HCT116 (cell line): ENCODE measurements around the gene ALDH9A1. TPM values are rescaled to one million over a fixed set of nuclear protein-coding genes. Genes with fewer than 3 reads are reported as not detected.

Source experiments
- ATAC-seq: fragments of 200-7000 bp; cut with Tn5 transposase; 2 replicates; pipeline ENCODE4 v1.9.1; 2020; ENCODE audit warnings: mild to moderate bottlenecking, moderate library complexity
- BruUV-seq: library from RNA; stranded (reverse); fragments of 400-500 nt; replicated peaks from 2 replicates; lab custom pipeline; 2021; lab: Mats Ljungman, UMichigan
- CTCF ChIA-PET: fragments of 300-600 bp; sonication (Branson Sonifier 250); formaldehyde crosslinking; loops from one replicate; lab custom pipeline; 2021; ENCODE audit warnings: antibody characterized with exemption; lab: Charles Lee
- POLR2A ChIA-PET: fragments of 300-600, 350-600 bp; sonication (Branson Sonifier 250); formaldehyde crosslinking; loops from one replicate; lab custom pipeline; 2021; ENCODE audit warnings: antibody characterized with exemption; lab: Charles Lee
- RAD21 ChIA-PET, 2 experiments: fragments of 300-600 bp; sonication (Branson Sonifier 250); formaldehyde crosslinking; loops; one replicate each; lab custom pipeline; 2023; ENCODE audit warnings: low total read pairs in 2 of 2; ENCODE audit not compliant: uncharacterized antibody in 2 of 2, unreplicated experiment in 2 of 2, low non-redundant PET in 1 of 2; lab: Charles Lee
- DNase-seq: peaks from one replicate; pipeline ENCODE4 v3.0.0-alpha.2; 2010; ENCODE audit warnings: low read depth, low spot score
- H2AFZ ChIP-seq: fragments of 200-600 bp; shearing (Covaris generic), sonication (generic); 2 replicates; pipeline ENCODE4 v1.6.1; 2017; ENCODE audit warnings: low read depth, mixed run types, mixed read lengths, antibody characterized with exemption, low read length; ENCODE audit not compliant: poor library complexity, severe bottlenecking
- H3K27ac ChIP-seq: 2 replicates; pipeline ENCODE4 v1.5.1; 2012; ENCODE audit warnings: low read depth, low read length
- H3K27me3 ChIP-seq: fragments of 200-600 bp; sonication (generic); 2 replicates; pipeline ENCODE4 v1.6.1; 2016; ENCODE audit warnings: mixed run types, low read length, mixed read lengths; ENCODE audit not compliant: insufficient read depth
- H3K36me3 ChIP-seq, 2 experiments: fragments of 200-500 bp in 1 of 2; fragments of 200-600 bp in 1 of 2; sonication (Bioruptor generic) in 1 of 2; sonication (generic) in 1 of 2; 2 replicates each; pipeline versions ENCODE4 v1.5.1 to v1.6.1; 2014 to 2016; ENCODE audit warnings: low read length in 2 of 2, inconsistent platforms in 1 of 2, mixed read lengths in 1 of 2, mixed run types in 1 of 2; ENCODE audit not compliant: insufficient read depth in 2 of 2, control insufficient read depth in 1 of 2
- H3K4me1 ChIP-seq, 2 experiments: fragments of 200-600 bp in 1 of 2; sonication (generic) in 1 of 2; 2 replicates each; pipeline versions ENCODE4 v1.5.1 to v1.6.1; 2012 to 2017; ENCODE audit warnings: low read length in 2 of 2, inconsistent platforms in 1 of 2, mild to moderate bottlenecking in 1 of 2, mixed read lengths in 1 of 2, mixed run types in 1 of 2, moderate library complexity in 1 of 2; ENCODE audit not compliant: insufficient read depth in 2 of 2, control insufficient read depth in 1 of 2
- H3K4me2 ChIP-seq: fragments of 200-600 bp; sonication (generic); 2 replicates; pipeline ENCODE4 v1.6.1; 2017; ENCODE audit warnings: mixed run types, low read length, mixed read lengths
- H3K4me3 ChIP-seq, 2 experiments: fragments of 200-600 bp in 1 of 2; sonication (generic) in 1 of 2; replicated peaks in 1 of 2; 2 replicates each; pipeline ENCODE4 v1.5.1; 2011 to 2016; ENCODE audit warnings: low read length in 2 of 2, control low read depth in 1 of 2, low read depth in 1 of 2, mild to moderate bottlenecking in 1 of 2, mixed read lengths in 1 of 2, mixed run types in 1 of 2
- H3K79me2 ChIP-seq: fragments of 200-600 bp; sonication (generic); 2 replicates; pipeline ENCODE4 v1.6.1; 2017; ENCODE audit warnings: mild to moderate bottlenecking, mixed run types, low read length, moderate library complexity, mixed read lengths; ENCODE audit not compliant: insufficient read depth
- H3K9ac ChIP-seq: fragments of 200-600 bp; sonication (generic); 2 replicates; pipeline ENCODE4 v1.6.1; 2016; ENCODE audit warnings: low read length, mixed read lengths
- H3K9me2 ChIP-seq: fragments of 200-600 bp; sonication (generic), shearing (Covaris generic); 2 replicates; pipeline ENCODE4 v1.6.1; 2017; ENCODE audit warnings: mixed run types, mild to moderate bottlenecking, moderate library complexity; ENCODE audit not compliant: insufficient read depth
- H3K9me3 ChIP-seq, 2 experiments: fragments of 200-500 bp in 1 of 2; fragments of 200-600 bp in 1 of 2; sonication (Bioruptor generic) in 1 of 2; sonication (generic) in 1 of 2; 2 replicates each; pipeline ENCODE4 v1.6.1; 2014 to 2017; ENCODE audit warnings: low read length in 2 of 2, mixed read lengths in 2 of 2, inconsistent platforms in 1 of 2, low read depth in 1 of 2, mild to moderate bottlenecking in 1 of 2, mixed run types in 1 of 2, moderate library complexity in 1 of 2; ENCODE audit not compliant: control insufficient read depth in 1 of 2, insufficient read depth in 1 of 2
- H4K20me1 ChIP-seq: fragments of 200-600 bp; sonication (generic), shearing (Covaris generic); 2 replicates; pipeline ENCODE4 v1.6.1; 2017; ENCODE audit warnings: mixed run types, mild to moderate bottlenecking, moderate library complexity; ENCODE audit not compliant: insufficient read depth
- CEBPB ChIP-seq: IDR thresholded peaks from 2 replicates; pipeline ENCODE4 v1.6.1; 2012; ENCODE audit warnings: low read depth
- EZH2phosphoT487 ChIP-seq: fragments of 200-600 bp; IDR thresholded peaks from 2 replicates; pipeline ENCODE4 v1.6.1; 2018; ENCODE audit warnings: antibody characterized with exemption, borderline replicate concordance
- MAX ChIP-seq: IDR thresholded peaks from 2 replicates; pipeline ENCODE4 v1.6.1; 2012
- POLR2A ChIP-seq: IDR thresholded peaks from 2 replicates; pipeline ENCODE4 v1.7.0; 2011; ENCODE audit warnings: borderline replicate concordance; ENCODE audit not compliant: insufficient read depth, insufficient read length; ENCODE audit errors: extremely low read depth
- REST ChIP-seq: IDR thresholded peaks from 2 replicates; pipeline ENCODE4 v1.6.1; 2012; ENCODE audit warnings: low read depth
- SP1 ChIP-seq: IDR thresholded peaks from 2 replicates; pipeline ENCODE4 v1.6.1; 2012; ENCODE audit warnings: low read depth
- SRF ChIP-seq: IDR thresholded peaks from 2 replicates; pipeline ENCODE4 v1.6.1; 2012; ENCODE audit warnings: low read depth
- TCF7L2 ChIP-seq: IDR thresholded peaks from 2 replicates; pipeline ENCODE4 v1.7.0; 2011; ENCODE audit warnings: borderline replicate concordance, inconsistent platforms; ENCODE audit not compliant: insufficient read depth, insufficient read length; ENCODE audit errors: extremely low read depth
- ZFX ChIP-seq: fragments of 450-650 bp; IDR thresholded peaks from 2 replicates; pipeline ENCODE4 v1.6.1; 2017
- intact Hi-C: fragments of 100-400 bp; cut with micrococcal nuclease; formaldehyde crosslinking; loops from 2 replicates; pipeline ENCODE4 v1.10.0; 2022
- total RNA-seq: library from RNA; stranded (reverse); gene quantifications from one replicate; pipeline ENCODE4 v1.2.1, GENCODE V29; 2021; ENCODE audit not compliant: unreplicated experiment

ALDH9A1 gene
- total RNA-seq, 1 experiment from 2014 or later: 46.0 TPM

GRCh38 chr1:165737196-165737595, 38.8 kb upstream of the ALDH9A1 start:
- H2AFZ ChIP-seq: no peak overlapping the region
- H3K9me3 ChIP-seq: no peaks in the 10 kb centered on the region
- POLR2A ChIA-PET: no interaction called here
- TF ChIP-seq MAX (no peak), ZFX (no peak), SP1 (no peak), SRF (no peak), EZH2phosphoT487 (no peak)
- no peaks in the 10 kb centered on the region for H3K27me3 ChIP-seq
- CTCF ChIA-PET: no interaction called here
- intact Hi-C loops: no loop called here
- peaks cover 9 to 16% of the 10 kb centered on the region in 2 experiments for H3K36me3 ChIP-seq
- no TSS peak for BruUV-seq
- H3K4me3 ChIP-seq: no peak overlapping the region
- ATAC-seq (no peak), DNase-seq (no peak)
- no peak overlapping the region for H3K27ac ChIP-seq
- no peaks in the 10 kb centered on the region for H3K4me1 ChIP-seq
- H4K20me1 ChIP-seq: no peaks in the 10 kb centered on the region
- H3K9ac ChIP-seq: no peak overlapping the region
- H3K4me2 ChIP-seq: no peak overlapping the region
- no peaks in the 10 kb centered on the region for H3K9me2 ChIP-seq
- RAD21 ChIA-PET: no interaction called here
- H3K79me2 ChIP-seq: 0 out of 2 replicates have a peak, but pooled peaks cover 3% of the 10 kb centered on the region

DNA sequence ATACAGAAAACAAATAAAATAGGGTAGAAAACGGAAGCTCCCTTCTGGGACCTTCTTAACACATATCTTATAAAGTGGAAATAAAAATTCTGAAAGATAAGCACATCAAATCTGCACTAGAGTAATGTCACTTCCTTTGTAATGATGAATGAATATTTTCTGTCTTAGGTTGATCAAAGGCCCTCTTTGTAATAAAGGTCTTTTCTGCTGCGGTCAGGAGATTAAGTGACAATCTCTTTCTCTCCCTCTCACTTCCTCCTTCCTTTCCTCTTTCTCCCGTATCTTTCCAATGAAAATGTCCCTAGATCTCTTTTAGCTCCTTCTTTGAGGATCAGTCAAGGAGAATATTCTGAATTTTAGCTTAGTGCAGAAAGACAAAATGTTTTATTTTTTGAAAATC, 36.5 kb upstream of the ALDH9A1 start:
- no peak overlapping the region for H3K4me2 ChIP-seq
- H4K20me1 ChIP-seq: no peaks in the 10 kb centered on the region
- H3K9me3 ChIP-seq: no peaks in the 10 kb centered on the region
- BruUV-seq: no TSS peak
- H3K36me3 ChIP-seq: peaks cover 0 to 5% of the 10 kb centered on the region in 2 experiments; a peak in 1 of 4 replicates
- TF ChIP-seq POLR2A (no peak), CEBPB (no peak), TCF7L2 (no peak), REST (no peak)
- TF ChIP-seq, all 23 proteins: peak for 0
- ATAC-seq (no peak), DNase-seq (no peak)
- no peaks in the 10 kb centered on the region for H3K4me1 ChIP-seq
- H3K27me3 ChIP-seq: no peaks in the 10 kb centered on the region
- H3K4me3 ChIP-seq: no peak overlapping the region
- no peak overlapping the region for H3K27ac ChIP-seq
- intact Hi-C loops: no loop called here
- RAD21 ChIA-PET: no interaction called here
- CTCF ChIA-PET: interaction anchor here (1.4 kb wide), 1 partner anchor 37 kb away, joined by 4 read pairs; no protein-coding TSS in a partner anchor
- H3K9me2 ChIP-seq: no peaks in the 10 kb centered on the region
- 0 out of 2 replicates have a peak, but pooled peaks cover 3% of the 10 kb centered on the region for H3K79me2 ChIP-seq
- H3K9ac ChIP-seq: no peak overlapping the region
- no peak overlapping the region for H2AFZ ChIP-seq
- POLR2A ChIA-PET: no interaction called here
